Activated effector memory CD4-positive, alpha-beta T cell treated with Interleukin-2 at 50 U/mL for 16 hours (primary cell): Measurements from ENCODE around the gene MYO7A.

Experiments
- DNase-seq: peaks from one replicate; pipeline ENCODE4 v3.0.0-alpha.2; 2020

MYO7A gene

GRCh38 chr11:77127920-77128691, at the start of gene MYO7A:
Gene MYO7A (plus strand): TSS chr11:77128246. CDS start chr11:77130635, 2,389 bp downstream.
- DNase-seq, result no peak

GRCh38 chr11:77079666-77080065, 48.4 kb upstream of the MYO7A start:
- DNase-seq, result no peak

GRCh38 chr11:77080643-77081210, 47.3 kb upstream of the MYO7A start:
- no peak for DNase-seq

GRCh38 chr11:77081381-77081851, 46.6 kb upstream of the MYO7A start:
- no peak for DNase-seq

- DNase-seq, result no peak
Observed at GRCh38 chr11:77081976-77082836, 45.8 kb upstream of the MYO7A start.

DNA sequence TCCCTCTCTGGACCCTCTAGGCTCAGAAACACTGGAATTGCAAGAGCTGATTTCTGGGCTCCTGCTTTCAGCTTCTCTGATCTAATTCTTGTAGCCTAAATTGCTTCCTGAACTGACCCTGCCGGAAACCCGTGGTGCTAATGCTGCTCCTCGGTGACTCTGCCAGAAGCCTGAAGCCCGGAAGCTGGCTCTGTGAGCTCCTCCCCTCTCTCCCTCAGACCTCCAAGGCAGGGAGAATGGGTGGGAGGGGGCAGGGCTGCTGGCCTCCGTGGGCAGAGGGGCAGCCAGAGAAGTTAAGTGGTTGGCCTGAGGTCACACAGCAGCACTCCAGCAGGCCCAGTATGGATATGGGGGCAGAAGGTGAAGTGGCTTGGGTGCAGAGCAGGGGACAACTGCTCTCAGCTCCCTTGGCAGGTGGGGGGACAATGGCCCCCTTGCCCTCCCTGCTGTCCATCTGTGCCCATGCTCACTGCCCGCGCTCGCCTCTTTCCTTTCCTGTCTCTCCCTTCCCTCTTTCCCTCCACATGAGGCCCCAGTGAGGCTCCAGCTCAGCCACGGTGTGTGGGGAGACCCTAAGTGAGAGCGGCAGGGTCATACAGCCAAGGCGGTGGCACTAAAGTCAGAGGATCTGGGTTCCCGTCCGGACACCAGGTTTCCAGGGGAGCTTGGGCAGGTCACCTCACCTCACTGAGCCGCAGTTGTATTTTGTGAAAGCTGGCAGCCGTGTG, 45.0 kb upstream of the MYO7A start:
- peak; percentile 36 for DNase-seq

- no peak for DNase-seq
Observed at GRCh38 chr11:77083566-77084245, 44.3 kb upstream of the MYO7A start.

GRCh38 chr11:77084581-77085191, 43.4 kb upstream of the MYO7A start:
- DNase-seq, result no peak

- DNase-seq, result no peak
Observed at GRCh38 chr11:77085652-77086051, 42.4 kb upstream of the MYO7A start.

DNA sequence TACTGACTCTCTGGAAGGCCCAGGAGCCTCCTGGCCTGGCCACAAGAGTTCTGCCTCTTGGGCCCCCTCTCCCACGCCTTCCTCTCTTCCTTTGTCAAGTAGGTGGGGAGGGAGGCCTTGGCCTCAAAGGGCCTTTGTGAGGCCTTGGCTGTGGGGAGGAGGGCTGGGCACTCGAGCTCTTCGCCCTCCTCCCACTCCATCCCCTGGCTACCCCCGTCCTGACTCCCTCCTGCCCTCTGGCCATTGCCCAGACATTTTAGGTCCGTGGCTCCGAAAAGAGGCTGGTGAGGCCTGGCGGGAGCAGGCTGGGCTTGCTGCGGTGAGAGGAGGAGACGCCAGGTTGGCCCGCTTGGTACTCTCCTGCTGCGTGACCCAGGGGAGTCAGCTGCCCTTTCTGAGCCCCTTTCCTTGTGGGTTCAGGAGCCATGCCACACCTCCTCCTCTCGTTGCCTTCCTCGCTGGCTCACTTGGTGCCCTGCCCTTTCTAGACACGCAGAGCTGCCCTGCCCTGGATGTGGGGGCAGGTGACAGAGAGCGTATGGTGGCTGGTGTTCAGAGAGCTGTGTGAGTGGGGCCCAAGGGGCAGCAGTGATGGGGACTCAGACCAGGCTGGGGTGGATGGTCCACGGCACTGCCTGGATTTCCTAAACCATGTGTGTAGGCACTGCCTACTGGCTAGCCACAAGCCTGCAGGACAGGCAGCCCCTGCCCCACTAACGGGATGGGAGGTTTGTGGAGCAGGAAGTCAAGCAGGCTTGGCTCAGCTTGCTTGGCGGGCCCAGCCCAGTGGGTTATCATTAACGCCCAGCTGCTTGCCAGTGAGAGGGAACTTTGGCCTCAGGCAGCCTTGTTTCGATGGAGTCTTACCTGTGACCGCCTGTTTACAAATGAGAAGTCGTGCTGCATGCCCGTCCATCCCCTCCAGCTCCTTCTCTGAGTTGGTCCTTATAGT, 41.2 kb upstream of the MYO7A start:
- DNase-seq, result no peak

GRCh38 chr11:77087723-77088225, 40.3 kb upstream of the MYO7A start:
- DNase-seq, result no peak

GRCh38 chr11:77088236-77089003, 39.6 kb upstream of the MYO7A start:
- no peak for DNase-seq

GRCh38 chr11:77089004-77089545, 39.0 kb upstream of the MYO7A start:
- DNase-seq, result no peak

DNA sequence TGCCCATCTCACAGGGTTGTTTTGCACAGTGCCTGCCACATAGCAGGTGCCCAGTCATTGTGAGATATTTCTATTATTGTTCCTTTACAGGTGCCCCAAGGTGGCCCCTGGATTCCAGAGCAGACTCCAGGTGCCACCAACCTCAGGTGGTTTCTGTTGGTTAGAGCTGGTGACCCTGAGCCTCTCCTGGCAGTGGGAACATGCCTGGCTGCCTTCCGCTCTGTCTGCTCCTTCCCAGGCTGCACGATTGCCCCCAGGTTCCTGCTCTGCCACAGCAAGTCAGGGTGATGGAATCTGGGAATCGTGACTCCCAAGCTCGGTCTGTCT, 38.0 kb upstream of the MYO7A start:
- no peak for DNase-seq

GRCh38 chr11:77090373-77091111, 37.5 kb upstream of the MYO7A start:
- no peak for DNase-seq

DNA sequence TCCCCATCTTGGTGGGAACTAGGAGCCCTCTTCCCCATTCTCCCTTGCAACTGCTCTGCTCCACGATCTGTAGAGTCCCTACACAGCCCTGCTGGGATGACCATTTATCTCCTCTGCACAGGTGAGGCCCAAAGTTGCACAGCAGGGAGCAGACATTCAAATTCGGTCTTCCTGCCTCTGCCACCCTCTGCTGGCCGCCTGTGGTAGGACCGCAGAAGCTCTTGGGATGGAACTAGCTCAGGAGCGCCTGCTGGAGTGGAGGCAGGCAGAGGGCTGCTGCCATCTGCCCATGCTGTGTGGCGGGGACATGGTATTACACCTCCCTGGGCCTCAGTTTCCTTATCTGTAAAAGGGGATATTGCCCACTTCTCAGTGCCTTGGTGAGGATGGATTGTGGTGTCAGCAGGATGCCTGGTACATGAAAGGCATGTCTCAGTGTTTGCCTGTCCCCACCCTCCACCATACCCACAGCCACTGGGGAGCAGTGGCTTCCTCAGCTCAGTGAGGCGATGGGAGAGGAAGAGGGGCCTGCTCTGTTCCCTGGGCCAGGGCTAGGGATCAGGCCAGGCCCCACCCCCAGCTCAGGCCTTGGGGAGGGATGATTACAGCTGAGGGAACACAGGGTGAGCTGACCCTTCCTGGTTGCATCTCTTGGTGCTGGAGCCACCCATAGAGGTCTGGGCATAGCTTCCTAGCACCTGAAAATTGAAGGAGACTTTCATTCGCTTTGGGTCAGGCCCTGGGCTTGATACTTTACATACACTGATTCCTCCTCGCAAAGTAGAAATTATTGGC, 36.7 kb upstream of the MYO7A start:
- peak; percentile 65 for DNase-seq

GRCh38 chr11:77092382-77092781, 35.7 kb upstream of the MYO7A start:
- no peak for DNase-seq
